IPS DF 6.9 (cell line): Measurements from ENCODE around the gene DRAXIN.

Source experiments
- DNase-seq: peaks from one replicate; pipeline ENCODE4 v3.0.0-alpha.2; 2013; ENCODE audit warnings: low read depth, low spot score
- H3K27ac ChIP-seq: one replicate; pipeline ENCODE4 v1.5.1; 2013; ENCODE audit warnings: low read length, control low read depth
- H3K27me3 ChIP-seq: 2 replicates; pipeline ENCODE4 v1.6.1; 2013; ENCODE audit warnings: mild to moderate bottlenecking, low read length; ENCODE audit not compliant: control insufficient read depth, insufficient read depth
- H3K36me3 ChIP-seq: 2 replicates; pipeline ENCODE4 v1.6.1; 2013; ENCODE audit warnings: low read length; ENCODE audit not compliant: control insufficient read depth, insufficient read depth
- H3K4me1 ChIP-seq: 2 replicates; pipeline ENCODE4 v1.6.1; 2013; ENCODE audit warnings: low read length; ENCODE audit not compliant: control insufficient read depth, insufficient read depth
- H3K4me3 ChIP-seq: 2 replicates; pipeline ENCODE4 v1.5.1; 2013; ENCODE audit warnings: mild to moderate bottlenecking, low read length
- H3K9me3 ChIP-seq: 2 replicates; pipeline ENCODE4 v1.6.1; 2013; ENCODE audit warnings: low read length, inconsistent platforms; ENCODE audit not compliant: control insufficient read depth, insufficient read depth
- WGBS: extraction: QIAGEN DNeasy Blood & Tissue Kit; methylation state at CpG from one replicate; pipeline ENCODE4 v1.1.7; 2013; ENCODE audit warnings: mixed read lengths, missing lambda C conversion rate; ENCODE audit not compliant: insufficient read length, insufficient coverage; 5-methylcytosine and 5-hydroxymethylcytosine counted together

DRAXIN gene

DNA sequence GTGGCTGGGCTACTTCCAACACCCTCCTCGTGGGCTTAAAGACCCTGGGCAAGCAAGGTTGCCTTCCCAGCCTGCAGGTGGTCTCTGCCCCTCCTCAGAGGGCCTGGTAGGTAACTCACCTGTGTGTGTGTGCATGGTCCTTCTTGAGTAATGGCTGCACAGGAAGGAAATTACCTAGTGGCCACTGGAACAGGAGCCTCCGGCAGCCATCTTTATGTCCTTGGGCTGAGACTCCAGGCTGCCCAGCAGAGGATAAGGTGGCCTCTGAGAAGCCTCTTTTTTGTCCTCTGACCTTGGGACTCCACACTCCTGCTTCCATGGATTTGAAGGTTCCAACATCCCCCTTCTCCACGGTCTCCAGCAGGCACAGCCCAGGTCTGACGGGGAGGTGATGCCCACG, 20.0 kb downstream of the DRAXIN start:
- no peak overlapping the region for H3K27ac ChIP-seq
- WGBS = no CpG with 5 or more reads among the region's 5 CpGs
- no peaks in the 10 kb centered on the region for H3K9me3 ChIP-seq
- H3K36me3 ChIP-seq = 0 out of 2 replicates have a peak, but pooled peaks cover 6% of the 10 kb centered on the region
- H3K4me3 ChIP-seq = no peak overlapping the region
- no peaks in the 10 kb centered on the region for H3K27me3 ChIP-seq
- peaks cover 4% of the 10 kb centered on the region; the same call in 1 of the 2 replicates for H3K4me1 ChIP-seq
- no peak for DNase-seq

DNA sequence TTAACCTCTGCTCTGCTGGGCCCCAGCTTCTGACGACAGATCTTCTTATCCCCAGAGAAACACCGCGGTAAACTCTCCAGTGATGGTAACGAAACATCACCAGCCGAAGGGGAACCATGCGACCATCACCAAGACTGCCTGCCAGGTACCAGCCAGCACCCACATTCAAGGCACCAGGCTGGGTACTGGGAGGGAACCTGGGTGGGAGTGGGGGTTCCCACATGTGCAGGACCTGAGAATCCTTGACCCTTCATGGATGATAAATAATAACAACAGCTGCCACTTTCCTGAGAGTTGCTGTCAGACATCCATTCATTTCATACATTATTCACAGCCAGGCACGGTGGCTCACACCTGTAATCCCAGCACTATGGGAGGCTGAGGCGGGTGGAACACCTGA, 20.8 kb downstream of the DRAXIN start:
- DNase-seq = no peak
- WGBS = no CpG with 5 or more reads among the region's 8 CpGs

DNA sequence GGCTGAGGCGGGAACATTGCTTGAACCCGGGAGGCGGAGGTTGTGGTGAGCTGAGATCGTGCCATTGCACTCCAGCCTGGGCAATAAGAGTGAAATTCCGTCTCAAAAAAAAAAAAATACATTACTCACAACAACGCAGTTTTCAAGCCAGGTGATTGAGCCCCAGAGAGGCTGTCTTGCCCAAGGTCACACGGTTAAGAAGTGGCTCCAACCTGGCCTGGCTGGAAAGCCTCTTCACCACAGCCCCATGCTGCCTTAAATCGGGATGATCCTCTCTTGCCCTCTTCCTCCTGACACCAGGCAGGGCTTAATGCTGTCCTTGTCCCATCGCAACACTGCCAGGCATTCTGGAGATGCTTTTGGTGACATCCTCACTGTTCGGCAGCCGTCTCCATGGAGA, 21.6 kb downstream of the DRAXIN start:
- peaks cover 2% of the 10 kb centered on the region; the same call in 1 of the 2 replicates for H3K4me1 ChIP-seq
- no peak overlapping the region for H3K27ac ChIP-seq
- H3K4me3 ChIP-seq = no peak overlapping the region
- no peaks in the 10 kb centered on the region for H3K27me3 ChIP-seq
- H3K9me3 ChIP-seq = no peaks in the 10 kb centered on the region
- no peak for DNase-seq
- 0 out of 2 replicates have a peak, but pooled peaks cover 6% of the 10 kb centered on the region for H3K36me3 ChIP-seq
- WGBS = no CpG with 5 or more reads among the region's 11 CpGs

More for the DNA sequence above, 20.8 kb downstream of the DRAXIN start:
- H3K4me3 ChIP-seq = no peak overlapping the region
- no peaks in the 10 kb centered on the region for H3K27me3 ChIP-seq
- no peaks in the 10 kb centered on the region for H3K9me3 ChIP-seq
- H3K36me3 ChIP-seq = 0 out of 2 replicates have a peak, but pooled peaks cover 6% of the 10 kb centered on the region
- H3K27ac ChIP-seq = no peak overlapping the region
- peaks cover 4% of the 10 kb centered on the region; the same call in 1 of the 2 replicates for H3K4me1 ChIP-seq

DNA sequence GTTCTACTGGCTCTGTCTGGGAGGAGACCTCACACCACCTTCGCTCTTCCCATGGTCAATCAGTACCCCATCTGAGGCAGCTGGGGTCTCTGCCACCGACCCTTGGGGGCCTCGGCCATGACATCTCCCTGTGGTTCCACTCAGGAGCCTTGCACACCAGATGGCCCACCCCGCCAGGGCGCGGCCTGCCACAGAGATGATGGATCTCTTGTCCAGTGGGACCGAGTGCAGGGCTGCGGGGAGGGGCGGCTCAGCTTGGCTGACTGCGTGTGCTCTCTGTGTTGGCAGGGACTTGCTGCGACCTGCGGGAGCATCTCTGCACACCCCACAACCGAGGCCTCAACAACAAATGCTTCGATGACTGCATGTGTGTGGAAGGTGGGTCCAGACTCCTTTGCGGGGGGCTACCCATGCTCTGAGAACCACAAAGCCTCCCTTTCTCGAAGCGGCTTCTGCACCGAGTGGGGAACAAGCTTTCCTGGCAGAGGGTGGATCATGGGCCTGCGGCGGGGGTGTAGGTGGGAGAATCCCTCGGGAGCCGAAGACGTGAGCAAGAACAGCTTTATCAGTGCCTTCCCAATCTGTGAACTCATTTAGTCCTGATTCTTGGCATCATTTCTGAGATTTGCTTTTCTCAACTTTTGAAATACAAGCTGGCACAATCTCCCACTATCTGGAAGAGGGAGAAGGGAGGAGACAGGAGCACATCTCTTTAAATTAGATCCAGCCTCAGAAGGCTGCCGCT, 23.5 kb downstream of the DRAXIN start:
- Histone ChIP-seq H3K36me3 (0 out of 2 replicates have a peak, but pooled peaks cover 6% of the 10 kb centered on the region), H3K4me1 (peaks cover 2% of the 10 kb centered on the region; the same call in 1 of the 2 replicates), H3K4me3 (no peak overlapping the region), H3K27ac (no peak overlapping the region), H3K27me3 (no peaks in the 10 kb centered on the region), H3K9me3 (no peaks in the 10 kb centered on the region)
- DNase-seq = no peak
- no CpG with 5 or more reads among the region's 24 CpGs for WGBS

DNA sequence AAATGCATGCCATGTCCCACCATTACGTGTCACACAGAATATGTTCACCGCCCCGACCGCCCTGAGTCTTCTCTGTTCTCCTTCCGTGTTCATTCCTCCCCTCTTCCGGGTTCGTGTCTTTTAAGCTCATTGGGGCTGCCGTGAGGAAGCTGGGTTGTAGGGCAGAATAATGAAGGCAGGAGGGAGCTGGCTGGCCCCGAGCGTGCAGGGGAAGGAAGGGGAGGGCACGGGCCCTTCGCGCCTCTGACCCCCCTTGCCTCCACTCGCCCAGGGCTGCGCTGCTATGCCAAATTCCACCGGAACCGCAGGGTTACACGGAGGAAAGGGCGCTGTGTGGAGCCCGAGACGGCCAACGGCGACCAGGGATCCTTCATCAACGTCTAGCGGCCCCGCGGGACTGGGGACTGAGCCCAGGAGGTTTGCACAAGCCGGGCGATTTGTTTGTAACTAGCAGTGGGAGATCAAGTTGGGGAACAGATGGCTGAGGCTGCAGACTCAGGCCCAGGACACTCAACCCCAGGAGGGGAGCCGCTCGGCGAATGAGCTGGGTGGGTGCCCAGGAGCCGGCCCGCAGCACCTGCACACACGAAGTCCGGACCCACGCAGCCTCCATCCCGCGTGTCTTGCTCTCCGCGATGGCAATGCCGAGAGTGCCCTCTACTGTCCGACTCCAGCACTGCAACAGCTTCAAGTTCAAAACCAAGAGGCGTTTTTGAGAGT, 28.0 kb downstream of the DRAXIN start:
- Histone ChIP-seq H3K36me3 (no peaks in the 10 kb centered on the region), H3K4me3 (0 out of 2 replicates have a peak overlapping the region, but pooled peaks have one; percentile 0), H3K27me3 (no peaks in the 10 kb centered on the region), H3K4me1 (no peaks in the 10 kb centered on the region; the same call in 1 of the 2 replicates), H3K27ac (no peak overlapping the region), H3K9me3 (no peaks in the 10 kb centered on the region)
- WGBS = no CpG with 5 or more reads among the region's 44 CpGs
- DNase-seq = no peak

DNA sequence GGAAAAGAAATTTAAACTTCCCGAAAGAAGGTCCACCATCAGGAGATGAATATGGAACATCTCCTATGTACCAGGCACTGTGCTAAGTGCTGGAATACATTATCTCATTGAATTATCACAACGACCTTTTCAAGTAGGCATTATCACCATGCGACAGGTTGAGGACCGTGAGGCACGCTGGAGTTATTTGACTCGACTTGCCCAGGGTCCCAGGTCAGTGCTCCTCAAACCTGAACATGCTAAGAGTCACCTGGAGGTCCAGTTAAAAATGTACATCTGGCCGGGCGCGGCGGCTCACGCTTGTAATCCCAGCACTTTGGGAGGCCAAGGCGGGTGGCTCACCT, 28.5 kb downstream of the DRAXIN start:
- H3K4me3 ChIP-seq = no peak overlapping the region
- WGBS = no CpG with 5 or more reads among the region's 12 CpGs

DNA sequence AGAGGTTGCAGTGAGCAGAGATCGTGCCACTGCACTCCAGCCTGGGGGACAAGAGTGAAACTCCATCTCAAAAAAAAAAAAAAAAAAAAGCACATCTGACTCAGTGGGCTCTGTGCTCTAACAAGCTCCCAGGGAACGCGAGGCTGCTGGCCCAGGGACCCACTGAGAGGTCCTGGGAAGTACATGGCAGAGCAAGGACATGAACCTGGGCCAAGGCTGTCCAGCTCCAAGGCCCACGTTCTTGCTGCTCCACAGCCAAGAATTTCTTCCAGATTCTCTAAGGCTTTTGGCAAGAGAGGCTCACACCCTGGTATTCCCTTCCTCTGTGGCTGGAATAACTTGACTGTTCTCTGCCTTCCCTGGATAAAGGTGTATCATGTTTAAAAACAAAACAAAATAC, 29.0 kb downstream of the DRAXIN start:
- WGBS = no CpG with 5 or more reads among the region's 4 CpGs
- Histone ChIP-seq H3K4me3 (no peak overlapping the region), H3K4me1 (no peaks in the 10 kb centered on the region; the same call in 1 of the 2 replicates), H3K9me3 (no peaks in the 10 kb centered on the region), H3K27me3 (no peaks in the 10 kb centered on the region), H3K36me3 (no peaks in the 10 kb centered on the region), H3K27ac (no peak overlapping the region)
- no peak for DNase-seq

More for the DNA sequence above, 28.5 kb downstream of the DRAXIN start:
- no peak for DNase-seq
- Histone ChIP-seq H3K36me3 (no peaks in the 10 kb centered on the region), H3K4me1 (no peaks in the 10 kb centered on the region; the same call in 1 of the 2 replicates), H3K27ac (no peak overlapping the region), H3K27me3 (no peaks in the 10 kb centered on the region), H3K9me3 (no peaks in the 10 kb centered on the region)

DNA sequence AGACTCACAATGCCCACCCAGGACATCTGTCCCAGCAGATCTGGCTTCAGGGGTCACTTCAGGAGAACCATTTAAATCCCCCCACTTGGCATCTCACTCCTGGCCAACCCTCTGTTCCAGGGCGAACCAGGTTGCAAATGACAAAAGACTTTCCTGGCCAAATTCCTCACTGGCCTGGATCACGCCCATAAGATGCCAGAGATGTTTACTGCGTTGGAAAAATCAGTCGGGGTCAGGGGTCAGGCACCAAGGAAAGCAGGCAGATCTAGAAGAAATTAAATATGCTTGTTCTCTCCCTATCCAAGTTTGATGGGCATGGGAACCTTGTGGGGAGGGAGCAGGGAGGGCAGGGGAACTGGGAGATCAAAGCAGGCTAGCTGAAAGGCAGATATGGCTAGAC, 29.8 kb downstream of the DRAXIN start:
- H3K4me1 ChIP-seq = no peaks in the 10 kb centered on the region; the same call in none of the 2 replicates
- H3K9me3 ChIP-seq = no peaks in the 10 kb centered on the region
- no CpG with 5 or more reads among the region's 4 CpGs for WGBS
- H3K36me3 ChIP-seq = no peaks in the 10 kb centered on the region
- H3K27ac ChIP-seq = no peak overlapping the region
- H3K27me3 ChIP-seq = no peaks in the 10 kb centered on the region
- no peak overlapping the region for H3K4me3 ChIP-seq
- no peak for DNase-seq

DNA sequence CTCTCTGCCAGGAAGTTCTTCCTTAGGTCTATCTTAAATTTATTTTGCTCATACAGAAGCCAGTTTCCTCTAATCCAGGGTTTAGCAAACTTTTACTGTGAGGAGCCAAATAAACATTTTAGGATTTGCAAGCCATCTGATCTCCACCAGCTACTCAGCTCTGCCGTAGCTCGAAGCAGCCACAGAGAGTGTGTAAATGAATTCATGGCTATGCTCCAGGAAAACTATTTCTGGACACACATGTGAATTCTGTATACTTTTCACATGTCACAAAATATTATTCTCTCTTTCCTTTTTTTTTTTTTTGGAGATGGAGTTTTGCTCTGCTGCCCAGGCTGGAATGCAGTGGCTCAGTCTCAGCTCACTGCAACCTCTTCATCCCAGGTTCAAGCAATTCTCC, 31.0 kb downstream of the DRAXIN start:
- H3K4me1 ChIP-seq = no peaks in the 10 kb centered on the region; the same call in none of the 2 replicates
- no peaks in the 10 kb centered on the region for H3K36me3 ChIP-seq
- H3K9me3 ChIP-seq = no peaks in the 10 kb centered on the region
- H3K4me3 ChIP-seq = no peak overlapping the region
- no peaks in the 10 kb centered on the region for H3K27me3 ChIP-seq
- WGBS = no CpG with 5 or more reads among the region's 2 CpGs
- no peak for DNase-seq
- no peak overlapping the region for H3K27ac ChIP-seq

DNA sequence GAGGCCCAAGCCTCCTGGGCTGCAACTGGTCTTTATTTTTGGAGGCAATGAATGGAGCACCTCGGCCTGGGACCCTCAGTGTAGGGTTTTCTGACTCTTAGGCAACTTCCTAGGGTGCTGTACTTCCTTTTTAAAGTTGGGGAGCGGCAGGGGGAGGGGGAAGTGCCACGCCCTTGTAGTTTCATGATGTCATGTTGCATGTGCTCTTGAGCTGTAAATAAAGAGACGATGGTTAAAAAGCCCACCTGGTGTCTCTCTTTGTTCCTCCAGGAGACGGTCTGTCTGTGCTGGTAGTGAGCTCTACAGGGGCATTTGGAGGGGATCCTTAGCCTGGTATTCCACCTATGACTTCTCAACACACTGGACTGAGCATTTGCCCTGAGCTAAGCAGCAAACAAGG, 34.1 kb downstream of the DRAXIN start:
- WGBS = no CpG with 5 or more reads among the region's 5 CpGs
- Histone ChIP-seq H3K4me1 (peaks cover 5% of the 10 kb centered on the region), H3K27ac (no peak overlapping the region), H3K36me3 (no peaks in the 10 kb centered on the region), H3K9me3 (no peaks in the 10 kb centered on the region), H3K27me3 (no peaks in the 10 kb centered on the region), H3K4me3 (no peak overlapping the region)
- no peak for DNase-seq
